CD4-positive, alpha-beta T cell treated with Interleukin-15 for 1 hour (primary cell): Measurements from ENCODE around the gene POLD2.

Source experiments
- DNase-seq: peaks from one replicate; pipeline ENCODE4 v3.0.0-alpha.2; 2020

The POLD2 gene

GRCh38 chr7:44112997-44113763 lies 10.2 kb downstream of the POLD2 start:
- no peak for DNase-seq

GRCh38 chr7:44112231-44112996 lies 10.9 kb downstream of the POLD2 start:
- DNase-seq: no peak

GRCh38 chr7:44111761-44112160 lies 11.6 kb downstream of the POLD2 start:
- no peak for DNase-seq

GRCh38 chr7:44110719-44111635 lies 12.4 kb downstream of the POLD2 start:
- no peak for DNase-seq

- DNase-seq: no peak
Measured at GRCh38 chr7:44109991-44110390, 13.4 kb downstream of the POLD2 start.

GRCh38 chr7:44108768-44109750 lies 14.3 kb downstream of the POLD2 start:
- DNase-seq: no peak

GRCh38 chr7:44107961-44108767 lies 15.2 kb downstream of the POLD2 start:
- DNase-seq: no peak

- DNase-seq: no peak
Measured at GRCh38 chr7:44107116-44107960, 16.0 kb downstream of the POLD2 start.

GRCh38 chr7:44106311-44107065 lies 16.9 kb downstream of the POLD2 start:
- no peak for DNase-seq

GRCh38 chr7:44105832-44106231 lies 17.5 kb downstream of the POLD2 start:
- no peak for DNase-seq

GRCh38 chr7:44104860-44105771 lies 18.2 kb downstream of the POLD2 start:
- no peak for DNase-seq

GRCh38 chr7:44103923-44104859 lies 19.2 kb downstream of the POLD2 start, which contains the start of gene AEBP1:
AEBP1 (plus strand) TSS chr7:44104345; CDS start chr7:44104666, 321 bp downstream.
- peak; percentile 49 for DNase-seq

- DNase-seq: no peak
Measured at GRCh38 chr7:44103566-44103922, 19.8 kb downstream of the POLD2 start.

GRCh38 chr7:44102846-44103565 lies 20.3 kb downstream of the POLD2 start:
- DNase-seq: no peak

GRCh38 chr7:44101966-44102845 lies 21.1 kb downstream of the POLD2 start:
- DNase-seq: no peak
